Neural progenitor cell (in vitro differentiated cells): Measurements from ENCODE around the gene TMSB10. TPM values are rescaled to one million over a fixed set of nuclear protein-coding genes. Genes with fewer than 3 reads are reported as not detected.

Source experiments
- DNase-seq: peaks from one replicate; pipeline ENCODE4 v3.0.0-alpha.2; 2016; ENCODE audit warnings: low spot score
- H2AFZ ChIP-seq: fragments of 200-600 bp; sonication (generic); replicated peaks from 2 replicates; pipeline ENCODE4 v1.6.1; 2016; ENCODE audit warnings: antibody characterized with exemption
- H3F3A ChIP-seq: fragments of 200-600 bp; sonication (generic); 2 replicates; pipeline ENCODE4 v1.6.1; 2016; ENCODE audit warnings: antibody characterized with exemption, low read depth
- H3K27ac ChIP-seq: fragments of 200-600 bp; sonication (generic); 2 replicates; pipeline ENCODE4 v1.5.1; 2016; ENCODE audit warnings: mild to moderate bottlenecking
- H3K27me3 ChIP-seq: fragments of 200-600 bp; sonication (generic); 2 replicates; pipeline ENCODE4 v1.6.1; 2016; ENCODE audit warnings: mild to moderate bottlenecking, moderate library complexity
- H3K36me3 ChIP-seq: fragments of 200-600 bp; sonication (generic); 2 replicates; pipeline ENCODE4 v1.5.1; 2016
- H3K4me1 ChIP-seq: fragments of 200-600 bp; sonication (generic); 2 replicates; pipeline ENCODE4 v1.6.1; 2016; ENCODE audit warnings: mixed run types
- H3K4me2 ChIP-seq: fragments of 200-600 bp; sonication (generic); 2 replicates; pipeline ENCODE4 v1.6.1; 2016
- H3K4me3 ChIP-seq: fragments of 200-600 bp; sonication (generic); 2 replicates; pipeline ENCODE4 v1.5.1; 2016
- H3K79me2 ChIP-seq: fragments of 200-600 bp; sonication (generic); 2 replicates; pipeline ENCODE4 v1.6.1; 2016; ENCODE audit warnings: low read depth
- H3K9ac ChIP-seq: fragments of 200-600 bp; sonication (generic); 2 replicates; pipeline ENCODE4 v1.6.1; 2016
- H3K9me3 ChIP-seq: fragments of 200-600 bp; sonication (generic); 2 replicates; pipeline ENCODE4 v1.5.1; 2016; ENCODE audit warnings: low read depth
- H4K20me1 ChIP-seq: fragments of 200-600 bp; sonication (generic); 2 replicates; pipeline ENCODE4 v1.6.1; 2016; ENCODE audit warnings: low read depth
- H3K27ac Mint-ChIP-seq: 3 replicates; pipeline ENCODE4 v1.8.0; 2021; ENCODE audit warnings: mixed read lengths
- H3K27me3 Mint-ChIP-seq: 2 replicates; pipeline ENCODE4 v1.8.0; 2022; ENCODE audit warnings: low read depth, mild to moderate bottlenecking, inconsistent platforms, moderate library complexity, mixed read lengths; ENCODE audit not compliant: insufficient read depth
- H3K36me3 Mint-ChIP-seq: 3 replicates; pipeline ENCODE4 v1.8.0; 2021; ENCODE audit warnings: mixed read lengths
- H3K4me1 Mint-ChIP-seq: 3 replicates; pipeline ENCODE4 v1.8.0; 2021; ENCODE audit warnings: mixed read lengths
- H3K4me3 Mint-ChIP-seq: 3 replicates; pipeline ENCODE4 v1.8.0; 2021; ENCODE audit warnings: mild to moderate bottlenecking, moderate library complexity, mixed read lengths
- H3K9me3 Mint-ChIP-seq: 3 replicates; pipeline ENCODE4 v1.8.0; 2020; ENCODE audit warnings: mixed read lengths
- EZH2 ChIP-seq: fragments of 200-600 bp; sonication (generic); IDR thresholded peaks from 2 replicates; pipeline ENCODE4 v1.6.1; 2017; ENCODE audit warnings: antibody characterized with exemption, mild to moderate bottlenecking, moderate library complexity
- EZH2phosphoT487 ChIP-seq: fragments of 200-600 bp; sonication (generic); IDR thresholded peaks from 2 replicates; pipeline ENCODE4 v1.6.1; 2017; ENCODE audit warnings: antibody characterized with exemption
- total RNA-seq: library from RNA; depleted of rRNA; stranded (reverse); fragments of >200 nt; gene quantifications from 2 replicates; pipeline ENCODE4 v1.2.3, GENCODE V29; 2015; ENCODE audit warnings: low replicate concordance
- TF ChIP-seq, protein P1 (sequence below): fragments of 200-600 bp; sonication (generic); IDR thresholded peaks from 2 replicates; pipeline ENCODE4 v1.5.1; 2017; ENCODE audit warnings: antibody characterized with exemption, mild to moderate bottlenecking

The TMSB10 gene
- total RNA-seq, 1 donor from 2014 or later: 2,248 TPM

DNA sequence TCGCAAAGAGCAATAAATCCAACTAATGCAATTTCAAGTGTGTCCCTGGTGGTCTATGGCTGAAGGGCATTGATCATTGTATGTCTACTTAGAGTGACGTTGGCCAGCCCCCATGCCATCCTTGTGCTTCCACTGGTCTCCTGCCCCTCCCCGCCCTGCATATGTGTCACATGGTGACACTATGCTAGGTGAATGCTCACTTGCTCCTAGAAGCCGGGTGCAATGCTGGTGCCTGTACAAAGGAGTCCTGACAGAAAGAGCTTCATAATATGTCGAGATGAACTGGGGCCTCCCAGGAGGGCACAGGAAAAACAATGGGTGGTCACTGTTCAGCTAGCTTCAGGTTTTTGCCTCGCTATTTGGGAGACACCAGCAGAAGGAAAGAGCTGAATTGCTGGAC lies 18.7 kb upstream of the TMSB10 start:
- TF ChIP-seq EZH2: no peak
- TF ChIP-seq, protein P1, sequence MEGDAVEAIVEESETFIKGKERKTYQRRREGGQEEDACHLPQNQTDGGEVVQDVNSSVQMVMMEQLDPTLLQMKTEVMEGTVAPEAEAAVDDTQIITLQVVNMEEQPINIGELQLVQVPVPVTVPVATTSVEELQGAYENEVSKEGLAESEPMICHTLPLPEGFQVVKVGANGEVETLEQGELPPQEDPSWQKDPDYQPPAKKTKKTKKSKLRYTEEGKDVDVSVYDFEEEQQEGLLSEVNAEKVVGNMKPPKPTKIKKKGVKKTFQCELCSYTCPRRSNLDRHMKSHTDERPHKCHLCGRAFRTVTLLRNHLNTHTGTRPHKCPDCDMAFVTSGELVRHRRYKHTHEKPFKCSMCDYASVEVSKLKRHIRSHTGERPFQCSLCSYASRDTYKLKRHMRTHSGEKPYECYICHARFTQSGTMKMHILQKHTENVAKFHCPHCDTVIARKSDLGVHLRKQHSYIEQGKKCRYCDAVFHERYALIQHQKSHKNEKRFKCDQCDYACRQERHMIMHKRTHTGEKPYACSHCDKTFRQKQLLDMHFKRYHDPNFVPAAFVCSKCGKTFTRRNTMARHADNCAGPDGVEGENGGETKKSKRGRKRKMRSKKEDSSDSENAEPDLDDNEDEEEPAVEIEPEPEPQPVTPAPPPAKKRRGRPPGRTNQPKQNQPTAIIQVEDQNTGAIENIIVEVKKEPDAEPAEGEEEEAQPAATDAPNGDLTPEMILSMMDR: no peak
- TF ChIP-seq EZH2phosphoT487: no peak
- H3K79me2 ChIP-seq: no peaks in the 10 kb centered on the region
- peaks cover 38% of the 10 kb centered on the region for H3K27me3 ChIP-seq
- no peak overlapping the region for H3K9ac ChIP-seq
- Mint-ChIP-seq H3K27ac (no peak overlapping the region), H3K4me1 (peaks cover 4% of the 10 kb centered on the region), H3K4me3 (no peak overlapping the region), H3K9me3 (no peaks in the 10 kb centered on the region), H3K27me3 (peaks cover 6% of the 10 kb centered on the region), H3K36me3 (no peaks in the 10 kb centered on the region)
- no peak for DNase-seq
- no peaks in the 10 kb centered on the region for H4K20me1 ChIP-seq
- no peak overlapping the region for H3K4me3 ChIP-seq
- no peak overlapping the region for H2AFZ ChIP-seq
- peaks cover 2% of the 10 kb centered on the region for H3K4me1 ChIP-seq
- no peaks in the 10 kb centered on the region for H3K36me3 ChIP-seq
- no peak overlapping the region for H3K4me2 ChIP-seq
- peaks cover 2% of the 10 kb centered on the region for H3F3A ChIP-seq
- no peaks in the 10 kb centered on the region for H3K9me3 ChIP-seq
- no peak overlapping the region for H3K27ac ChIP-seq

DNA sequence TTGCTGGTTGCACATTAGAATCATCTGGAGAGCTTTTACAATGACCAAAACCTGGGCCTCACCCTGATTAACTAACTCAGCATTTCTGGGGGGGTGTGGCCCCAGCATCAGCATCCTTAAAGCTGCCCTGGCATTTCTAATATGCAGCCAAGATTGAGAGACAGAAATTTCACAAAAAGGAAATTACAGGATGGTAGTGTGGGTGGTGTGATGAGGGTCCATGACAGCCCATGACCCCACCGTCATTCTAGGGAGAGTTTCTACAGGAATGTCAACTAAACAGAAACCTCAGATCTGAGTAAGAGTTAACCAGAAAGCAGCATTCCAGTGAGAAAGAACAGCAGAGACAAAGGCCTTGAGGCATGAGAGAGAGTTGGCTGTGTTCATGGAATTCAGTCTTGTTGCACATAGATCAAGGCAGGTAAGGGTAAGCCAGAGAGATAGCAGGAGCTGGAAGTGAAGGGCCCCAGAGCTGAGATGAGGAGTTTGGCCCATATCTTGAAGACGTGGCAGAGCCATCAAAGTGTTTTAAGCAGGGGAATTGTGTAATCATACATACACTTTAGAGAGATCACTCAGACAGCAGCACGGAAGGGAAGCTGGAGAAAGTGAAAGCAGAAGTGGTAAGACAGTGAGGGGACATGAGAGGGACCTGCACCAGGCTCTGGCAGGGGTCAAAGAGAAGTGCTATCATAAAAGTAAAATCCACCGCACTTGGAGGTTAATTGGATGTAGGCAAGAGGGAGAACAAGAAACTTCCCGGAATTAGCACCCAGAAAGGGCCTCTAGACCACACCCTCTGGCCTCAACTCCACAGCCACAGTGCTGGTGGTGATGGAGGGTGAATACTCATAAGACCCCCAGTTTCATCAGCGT lies 16.8 kb upstream of the TMSB10 start:
- Histone ChIP-seq H4K20me1 (no peaks in the 10 kb centered on the region), H3K27me3 (peaks cover 20% of the 10 kb centered on the region), H3K79me2 (no peaks in the 10 kb centered on the region), H3K4me1 (no peaks in the 10 kb centered on the region), H3F3A (peaks cover 10% of the 10 kb centered on the region), H3K4me3 (no peak overlapping the region), H3K36me3 (no peaks in the 10 kb centered on the region), H2AFZ (peak overlapping the region; percentile 27), H3K27ac (no peak overlapping the region), H3K9ac (no peak overlapping the region), H3K9me3 (no peaks in the 10 kb centered on the region), H3K4me2 (no peak overlapping the region)
- H3K4me1 Mint-ChIP-seq: no peaks in the 10 kb centered on the region
- no peak overlapping the region for H3K27ac Mint-ChIP-seq
- no peak for DNase-seq
- no peaks in the 10 kb centered on the region for H3K9me3 Mint-ChIP-seq
- H3K27me3 Mint-ChIP-seq: peaks cover 6% of the 10 kb centered on the region
- no peaks in the 10 kb centered on the region for H3K36me3 Mint-ChIP-seq
- no peak for TF ChIP-seq EZH2
- TF ChIP-seq, protein P1: no peak
- TF ChIP-seq EZH2phosphoT487: no peak
- no peak overlapping the region for H3K4me3 Mint-ChIP-seq

GRCh38 chr2:84889332-84889731 lies 16.1 kb upstream of the TMSB10 start:
- no peak for TF ChIP-seq EZH2phosphoT487
- Mint-ChIP-seq H3K36me3 (no peaks in the 10 kb centered on the region), H3K27ac (no peak overlapping the region), H3K9me3 (no peaks in the 10 kb centered on the region), H3K4me1 (no peaks in the 10 kb centered on the region), H3K27me3 (peaks cover 6% of the 10 kb centered on the region), H3K4me3 (no peak overlapping the region)
- no peak for DNase-seq
- H3K27me3 ChIP-seq: peaks cover 13% of the 10 kb centered on the region
- H3K4me3 ChIP-seq: no peak overlapping the region
- H3K4me2 ChIP-seq: no peak overlapping the region
- no peak overlapping the region for H2AFZ ChIP-seq
- no peaks in the 10 kb centered on the region for H4K20me1 ChIP-seq
- no peaks in the 10 kb centered on the region for H3K36me3 ChIP-seq
- no peaks in the 10 kb centered on the region for H3K79me2 ChIP-seq
- H3K9me3 ChIP-seq: no peaks in the 10 kb centered on the region
- peaks cover 6% of the 10 kb centered on the region for H3K4me1 ChIP-seq
- H3F3A ChIP-seq: peaks cover 15% of the 10 kb centered on the region
- no peak overlapping the region for H3K27ac ChIP-seq
- H3K9ac ChIP-seq: no peak overlapping the region
